GM18520 (cell line): ENCODE measurements around the gene SPO11.

Experiments used
- ATAC-seq: cut with Tn5 transposase; IDR thresholded peaks from one replicate; pipeline ENCODE4 v1.9.1; 2021; ENCODE audit not compliant: unreplicated experiment

Gene SPO11

DNA sequence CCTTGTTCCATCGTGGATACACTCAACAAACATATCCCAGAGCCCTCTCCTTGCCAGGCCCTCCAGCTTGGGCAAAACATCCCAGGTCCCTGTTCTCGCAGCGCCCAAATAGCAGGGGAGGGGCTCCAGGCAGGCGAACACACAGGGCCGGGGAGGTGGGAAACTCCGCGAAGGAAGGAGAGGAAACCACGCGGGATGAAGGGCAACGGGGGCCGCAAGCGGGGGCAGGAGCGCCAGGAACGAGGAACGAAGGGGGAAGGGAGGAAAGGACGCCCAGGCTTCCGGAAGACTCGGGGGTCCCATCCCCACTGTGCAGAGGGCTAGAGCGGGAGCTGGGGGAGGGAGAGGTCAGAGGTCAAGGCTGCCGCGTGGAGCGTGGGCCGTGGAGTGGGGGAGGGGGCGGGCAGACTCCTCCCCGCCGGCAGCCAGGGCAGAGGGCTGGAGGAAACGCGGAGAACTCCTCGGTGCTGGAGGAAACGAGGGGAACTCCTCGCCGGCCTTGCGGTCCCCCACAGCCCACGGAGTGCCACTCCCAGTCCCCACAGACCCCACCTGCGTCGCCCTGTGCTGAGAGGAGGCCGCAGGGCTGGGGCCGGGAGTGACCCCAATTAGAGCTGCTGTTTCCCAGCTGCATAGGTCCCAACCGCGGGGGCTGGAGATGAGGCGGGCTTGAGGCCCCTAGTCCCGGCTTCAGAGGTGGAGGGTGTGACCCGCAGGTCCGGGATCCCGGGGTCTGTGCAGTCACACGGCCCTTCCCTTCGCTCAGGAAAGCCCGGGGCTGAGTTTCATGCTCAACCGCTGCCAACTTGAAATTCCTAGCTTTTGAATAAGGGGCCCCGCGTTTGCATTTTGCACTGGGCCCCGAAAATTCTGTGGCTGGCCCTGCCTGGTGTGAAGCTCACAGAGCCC lies 60.3 kb downstream of the SPO11 start:
- no peak for ATAC-seq

DNA sequence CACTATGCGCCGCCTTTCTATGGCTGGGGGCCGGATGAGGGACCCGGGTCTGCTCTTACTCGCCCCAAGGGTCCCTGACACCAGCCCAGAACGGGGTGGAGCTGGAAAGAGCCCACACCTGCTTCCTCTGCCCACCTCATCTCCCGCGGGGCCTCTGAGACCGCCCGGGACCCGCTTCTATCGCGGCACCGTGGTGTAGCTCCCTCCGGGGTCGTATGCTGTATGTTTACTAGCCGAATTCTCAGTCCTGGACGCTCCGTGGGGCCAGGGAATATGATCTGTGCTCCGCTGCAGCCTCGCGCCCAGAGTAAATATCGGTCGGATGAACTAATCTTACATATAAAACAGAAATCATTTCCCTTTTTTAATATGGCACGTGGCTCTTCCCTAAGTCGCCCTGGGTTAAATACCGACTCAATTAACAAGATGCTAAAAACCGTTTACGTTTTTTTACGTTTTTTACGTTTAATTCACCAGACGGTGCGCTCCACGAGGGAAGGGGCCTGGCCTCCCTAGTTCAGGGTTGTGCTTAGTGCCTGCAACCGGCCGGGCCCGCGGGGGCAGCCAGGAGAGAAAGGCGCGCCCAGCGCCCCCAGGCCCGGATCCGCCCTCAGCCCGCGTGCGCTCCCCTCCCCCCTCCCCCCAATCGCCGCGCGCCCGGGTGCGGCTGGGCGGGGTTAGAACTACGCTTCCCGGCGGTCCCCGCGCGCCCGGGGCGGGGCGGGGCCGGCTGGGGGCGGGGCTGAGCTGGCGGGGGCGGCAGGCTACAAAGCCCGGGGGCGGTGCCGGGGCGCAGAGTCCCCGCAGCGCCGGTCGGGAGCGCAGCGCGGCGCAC lies 61.2 kb downstream of the SPO11 start, which contains the start of gene RBM38:
Gene RBM38, plus strand, starts transcription at position 793 of the 835 bp plus-strand sequence. CDS start 186 bp downstream, outside the sequence.
- peak; percentile 36 for ATAC-seq

DNA sequence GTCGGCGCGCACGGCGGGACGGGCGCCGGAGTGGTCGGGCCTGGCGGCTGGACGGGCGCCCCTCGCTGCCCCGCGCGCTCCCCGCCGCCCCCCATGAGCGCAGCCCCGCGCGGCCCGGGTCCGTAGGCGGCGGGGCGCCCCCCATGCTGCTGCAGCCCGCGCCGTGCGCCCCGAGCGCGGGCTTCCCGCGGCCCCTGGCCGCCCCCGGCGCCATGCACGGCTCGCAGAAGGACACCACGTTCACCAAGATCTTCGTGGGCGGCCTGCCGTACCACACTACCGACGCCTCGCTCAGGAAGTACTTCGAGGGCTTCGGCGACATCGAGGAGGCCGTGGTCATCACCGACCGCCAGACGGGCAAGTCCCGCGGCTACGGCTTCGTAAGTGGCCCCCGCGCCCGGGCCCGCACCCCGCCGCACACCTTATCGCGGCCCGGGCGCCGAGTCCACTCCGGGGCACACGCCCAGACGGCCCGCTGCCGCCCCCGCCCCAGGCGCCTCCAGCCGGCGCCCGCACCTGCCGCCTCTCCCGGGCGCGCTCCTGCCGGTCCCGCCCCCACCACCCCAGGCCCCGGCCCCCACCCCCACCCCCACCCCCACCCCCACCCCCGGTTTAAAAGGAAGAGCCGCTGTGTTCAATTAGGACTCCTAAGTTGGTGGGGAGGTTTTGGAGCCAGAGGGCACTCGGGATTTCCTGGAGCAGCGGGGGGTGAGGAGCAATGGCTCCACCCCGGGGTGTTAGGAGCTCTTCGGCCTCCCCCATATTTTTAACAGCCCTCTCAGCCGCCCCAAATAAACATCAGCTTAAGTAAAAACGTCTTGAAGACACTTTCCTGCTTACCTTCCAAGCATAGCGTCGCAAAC lies 62.1 kb downstream of the SPO11 start:
- peak; percentile 0 for ATAC-seq

DNA sequence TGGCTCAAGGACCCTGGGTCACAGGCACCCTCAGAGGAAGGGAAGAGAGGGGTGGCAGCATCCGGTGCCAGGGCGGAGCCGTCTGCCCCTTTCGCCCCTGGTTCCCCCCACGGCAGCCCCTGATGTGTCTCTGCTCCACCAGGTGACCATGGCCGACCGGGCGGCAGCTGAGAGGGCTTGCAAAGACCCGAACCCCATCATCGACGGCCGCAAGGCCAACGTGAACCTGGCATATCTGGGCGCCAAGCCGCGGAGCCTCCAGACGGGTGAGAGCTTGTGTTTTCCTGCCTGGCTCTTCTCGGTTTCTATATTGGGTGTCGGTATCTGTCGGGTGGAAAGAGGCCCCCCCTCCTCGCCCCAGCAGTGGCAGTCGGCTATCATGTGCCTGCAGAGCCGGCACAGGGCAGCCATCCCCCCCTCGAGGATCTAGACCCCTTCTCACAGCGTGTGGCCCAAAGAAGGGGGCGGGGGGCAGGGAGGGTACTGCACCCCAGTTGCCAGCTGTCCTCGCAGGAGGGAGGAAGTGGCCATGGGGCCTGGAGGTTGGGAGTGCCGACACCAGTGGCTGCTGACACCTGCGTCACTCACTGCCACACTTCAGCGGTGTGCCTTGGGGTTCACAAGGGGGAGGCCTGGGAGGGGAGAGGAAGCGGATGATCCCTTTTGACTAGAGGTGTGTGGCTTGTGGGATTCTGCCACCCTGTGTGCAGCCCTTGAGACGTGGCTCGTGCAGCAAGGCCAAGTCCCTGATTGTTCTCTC lies 63.1 kb downstream of the SPO11 start:
- peak; percentile 23 for ATAC-seq
